Measurements from ENCODE around the gene DAB2IP. TPM values are rescaled to one million over a fixed set of nuclear protein-coding genes. Genes with fewer than 3 reads are reported as not detected.

DAB2IP gene
- total and polyA plus RNA-seq, 2 of the 4 experiments (the other 2 are of a cell fraction) = 5.6 to 17.2 TPM

- Histone ChIP-seq H3K4me2 (ENCODE audit: low read depth, low read length) (no peak overlapping the region; the same call in 1 of the 2 replicates), H3K56ac (ENCODE audit: extremely low read depth, insufficient read depth, low read length) (no peak overlapping the region), H4K5ac (ENCODE audit: low read depth, low read length) (peak overlapping the region; percentile 66), H2BK120ac (ENCODE audit: low read depth, low read length) (peak overlapping the region; percentile 79), H2BK20ac (ENCODE audit: low read depth, low read length) (peak overlapping the region; percentile 69; the same call in 1 of the 2 replicates), H3K18ac (ENCODE audit: low read depth, low read length) (peak overlapping the region; percentile 8), H2BK15ac (ENCODE audit: low read depth, low read length) (peak overlapping the region; percentile 86; the same call in 1 of the 3 replicates), H3K4me1 (ENCODE audit: control insufficient read depth, insufficient read depth, low read length) (peaks cover 35% of the 10 kb centered on the region), H4K20me1 (ENCODE audit: insufficient read depth, low read length) (peaks cover 14% of the 10 kb centered on the region), H2BK5ac (ENCODE audit: low read depth, low read length, poor library complexity, severe bottlenecking) (peak overlapping the region; percentile 31), H3K79me1 (ENCODE audit: low read depth in 1 of 2, low read length in 2 of 2) (peaks cover 34 to 85% of the 10 kb centered on the region in 2 experiments), H3K9ac (ENCODE audit: low read depth, low read length) (peak overlapping the region; percentile 5; the same call in 1 of the 2 replicates), H3K14ac (replicated peaks; ENCODE audit: low read depth, low read length) (peak overlapping the region; percentile 80), H4K91ac (ENCODE audit: insufficient read depth, low read depth, low read length) (peak overlapping the region; percentile 91), H3K23ac (ENCODE audit: low read depth, low read length) (peak overlapping the region; percentile 46; the same call in 1 of the 2 replicates), H3K27me3 (ENCODE audit: control insufficient read depth, insufficient read depth, low read length) (no peaks in the 10 kb centered on the region), H3K9me1 (ENCODE audit: insufficient read depth, low read length) (peaks cover 20% of the 10 kb centered on the region), H2AK9ac (replicated peaks; ENCODE audit: low read depth, low read length, poor library complexity) (peak overlapping the region; percentile 84), H4K8ac (ENCODE audit: low read depth in 2 of 2, low read length in 2 of 2) (peak overlapping the region; percentile 90 to 94), H2AFZ (replicated peaks; ENCODE audit: low read length, poor library complexity) (peak overlapping the region; percentile 79), H2AK5ac (ENCODE audit: low read depth, low read length) (peak overlapping the region; percentile 80), H3K27ac (ENCODE audit: insufficient read depth, low read length) (peak overlapping the region; percentile 68), H3K4ac (ENCODE audit: low read depth, low read length) (peak overlapping the region; percentile 84), H3K4me3 (ENCODE audit: insufficient read depth, low read depth, low read length) (no peak overlapping the region), H3K36me3 (ENCODE audit: control insufficient read depth, insufficient read depth, low read length) (no peaks in the 10 kb centered on the region), H3K9me3 (ENCODE audit: control insufficient read depth, insufficient read depth, low read length) (no peaks in the 10 kb centered on the region)
- BruUV-seq (replicated peaks) = no TSS peak
- POLR2A ChIA-PET (ENCODE audit: unreplicated experiment) = no interaction called here
- CTCF ChIA-PET = no interaction called here
- in situ Hi-C loops (cut with MboI; ENCODE audit: low sequenced_read_pairs) = no loop called here
- dilution Hi-C loops (cut with HindIII; ENCODE audit: low sequenced_read_pairs, unreplicated experiment) = no loop called here
- intact Hi-C loops (cut with micrococcal nuclease) = no loop called here
- WGBS, 2 experiments (ENCODE audit: extremely low coverage in 2 of 2, insufficient read length in 1 of 2) = 83% methylated on average over 7 of the region's 13 CpGs; no CpG with 5 or more reads in 1 of the 2 experiments
- ATAC-seq (ENCODE audit: low read depth) (no peak), DNase-seq (no peak)
- no peak for TF ChIP-seq CHD1 (IDR thresholded peaks at IDR 0.05; ENCODE audit: low read depth, low read length)
- no peak for TF ChIP-seq NFE2L2 (IDR thresholded peaks at IDR 0.05; ENCODE audit: low read depth, low read length)
- no peak for TF ChIP-seq USF2 (IDR thresholded peaks at IDR 0.05; ENCODE audit: low read depth, low read length)
- TF ChIP-seq RCOR1 (IDR thresholded peaks at IDR 0.05; ENCODE audit: insufficient replicate concordance, low read length) = no peak
- no peak for TF ChIP-seq MAZ (IDR thresholded peaks at IDR 0.05; ENCODE audit: borderline replicate concordance, low read depth, low read length)
- TF ChIP-seq CEBPB (IDR thresholded peaks at IDR 0.05; ENCODE audit: low read depth, low read length) = no peak
- no peak for TF ChIP-seq ELK1 (IDR thresholded peaks at IDR 0.05; ENCODE audit: borderline replicate concordance, low read depth, low read length)
- no peak for TF ChIP-seq MXI1 (IDR thresholded peaks at IDR 0.05; ENCODE audit: borderline replicate concordance, low read depth, low read length)
- TF ChIP-seq MAFK (IDR thresholded peaks at IDR 0.05; ENCODE audit: low read depth, low read length) = no peak
- TF ChIP-seq RAD21 (IDR thresholded peaks at IDR 0.05; ENCODE audit: low read length) = no peak
- no peak for TF ChIP-seq FOS (IDR thresholded peaks at IDR 0.05; ENCODE audit: low read depth, low read length)
- no peak for TF ChIP-seq RFX5 (IDR thresholded peaks at IDR 0.05; ENCODE audit: low read depth, low read length)
- no peak for TF ChIP-seq CTCF (conservative IDR thresholded peaks at IDR 0.05; ENCODE audit: low read depth, low read length)
- TF ChIP-seq POLR2A (IDR thresholded peaks at IDR 0.05; ENCODE audit: low read depth, low read length) = no peak
- no peak for TF ChIP-seq SMC3 (IDR thresholded peaks at IDR 0.05; ENCODE audit: low read depth, low read length)
- TF ChIP-seq BHLHE40 (IDR thresholded peaks at IDR 0.05; ENCODE audit: low read depth, low read length) = no peak
Observed at GRCh38 chr9:121736934-121737462, 85.6 kb downstream of the DAB2IP start.
